K562 (cell line): ENCODE data around the gene HK1. TPM values are rescaled to one million over a fixed set of nuclear protein-coding genes. Genes with fewer than 3 reads are reported as not detected.
A peak's percentile ranks its signal among the peaks of the same experiment; 100 is the strongest.

Experiments
- E4F1 ChIP-seq: fragments of 250-450 bp; sonication (Bioruptor Pico); IDR thresholded peaks from 2 replicates; pipeline ENCODE4 v1.5.0; 2021; ENCODE audit warnings: mild to moderate bottlenecking, borderline replicate concordance
- EHMT2 ChIP-seq: fragments of 450-650 bp; IDR thresholded peaks from 2 replicates; pipeline ENCODE4 v1.6.1; 2018; ENCODE audit warnings: antibody characterized with exemption
- ID3 ChIP-seq, 2 experiments: fragments of 250-450 bp in 1 of 2; fragments of 450-650 bp in 1 of 2; sonication (Bioruptor Pico) in 1 of 2; IDR thresholded peaks; 2 replicates each; pipeline versions ENCODE4 v1.6.1 to v1.8.0; 2016 to 2021; ENCODE audit warnings: mild to moderate bottlenecking in 2 of 2, moderate library complexity in 2 of 2, missing compliant biosample characterization in 1 of 2, missing genetic modification characterization in 1 of 2
- MGA ChIP-seq: fragments of 450-650 bp; IDR thresholded peaks from 2 replicates; pipeline ENCODE4 v1.6.1; 2016; ENCODE audit warnings: mild to moderate bottlenecking, moderate library complexity
- RNF2 ChIP-seq: sonication (generic); IDR thresholded peaks from 2 replicates; pipeline ENCODE4 v1.6.1; 2016
- polyA plus RNA-seq, 8 experiments: library from polyadenylated mRNA; depleted of rRNA in 4 of 8; stranded (reverse) in 5 of 8; unstranded in 3 of 8; fragments of >200 nt; fragmentation: Nextera tagmentation in 2 of 8; fragmentation: Illumina TruSeq in 1 of 8; extraction: Ambion mirVana in 2 of 8; extraction: Trizol in 1 of 8; gene quantifications; 2 replicates each; pipeline versions ENCODE4 v1.2.1 to v1.2.3, GENCODE V29; 2011 to 2014; ENCODE audit warnings: inconsistent platforms in 1 of 8, missing spikeins in 1 of 8
- total RNA-seq, 7 experiments: library from RNA; depleted of rRNA in 6 of 7; stranded (reverse); fragments of >200 nt in 6 of 7; fragmentation: Illumina TruSeq in 2 of 7; extraction: Trizol in 2 of 7; gene quantifications; 2 replicates each; pipeline versions ENCODE4 v1.2.1 to v1.2.3, GENCODE V29; 2011 to 2021; ENCODE audit warnings: low replicate concordance in 1 of 7

Gene HK1
- total and polyA plus RNA-seq, 9 of the 15 experiments (the other 6 are each of a cell fraction or from before 2014, with no cell fraction given), result 29.2 to 444 (median 193) TPM

- no peak for TF ChIP-seq ID3 (CRISPR knock-in tag; IDR thresholded peaks at IDR 0.05)
- no peak; the same call in 1 of the 2 replicates for TF ChIP-seq ID3 (tag; IDR thresholded peaks at IDR 0.05)
- TF ChIP-seq EHMT2, result no peak
- peak; percentile 89 for TF ChIP-seq MGA
- peak; percentile 63; the same call in 1 of the 2 replicates for TF ChIP-seq RNF2
- TF ChIP-seq E4F1 (CRISPR knock-in tag), result no peak
These were observed 130.3 kb downstream of the HK1 start (continued) for GRCh38 chr10:69408318-69409175.
